ENCODE measurements around the gene POMP. TPM values are rescaled to one million over a fixed set of nuclear protein-coding genes. Genes with fewer than 3 reads are reported as not detected.

The POMP gene
- polyA plus RNA-seq, 1 of the 3 experiments (the other 2 are of a cell fraction), result 37.1 TPM

GRCh38 chr13:28611654-28612131, 47.2 kb upstream of the POMP start:
- no peaks in the 10 kb centered on the region for H3K27me3 ChIP-seq (ENCODE audit: insufficient read depth)
- no peak overlapping the region for H3K4me2 ChIP-seq
- ChIA-PET CTCF (no interaction called here), POLR2A (no interaction called here)
- no peak overlapping the region for H3K4me3 ChIP-seq (ENCODE audit: low read depth in 2 of 2, low read length in 1 of 2)
- DNase-seq, result no peak
- no peaks in the 10 kb centered on the region for H3K9me2 ChIP-seq
- no peak overlapping the region for H3K27ac ChIP-seq (ENCODE audit: low read depth in 2 of 2, low read length in 1 of 2)
- no peak overlapping the region for H3K9ac ChIP-seq
- H3K79me2 ChIP-seq (ENCODE audit: insufficient read depth), result no peaks in the 10 kb centered on the region
- WGBS (ENCODE audit: low lambda C conversion rate), result 71% methylated on average over 7 of the region's 7 CpGs
- no peaks in the 10 kb centered on the region for H4K20me1 ChIP-seq (ENCODE audit: insufficient read depth)
- H3K4me1 ChIP-seq (ENCODE audit: control insufficient read depth in 1 of 2, insufficient read depth in 2 of 2, low read depth in 1 of 2, low read length in 1 of 2), result peaks cover 0 to 5% of the 10 kb centered on the region in 2 experiments; a peak in 1 of 4 replicates
- TF ChIP-seq TEAD4 (IDR thresholded peaks at IDR 0.05; ENCODE audit: borderline replicate concordance, insufficient read depth) (no peak), CHD2 (IDR thresholded peaks at IDR 0.05; ENCODE audit: low read length, partially characterized antibody) (no peak), RAD21 (IDR thresholded peaks at IDR 0.05; ENCODE audit: low read length) (no peak), NFIC (IDR thresholded peaks at IDR 0.05; ENCODE audit: borderline replicate concordance) (no peak), RXRA (IDR thresholded peaks at IDR 0.05; ENCODE audit: borderline replicate concordance, low read depth) (no peak), GATA2 (CRISPR knock-in tag; IDR thresholded peaks at IDR 0.05) (no peak), ELF1 (IDR thresholded peaks at IDR 0.05) (no peak), REST (IDR thresholded peaks at IDR 0.05; ENCODE audit: low read depth, low read length) (no peak), USF2 (IDR thresholded peaks at IDR 0.05; ENCODE audit: borderline replicate concordance, low read depth, low read length) (no peak), CTCF (IDR thresholded peaks at IDR 0.05) (no peak), MAX (IDR thresholded peaks at IDR 0.05; ENCODE audit: low read depth) (no peak)
- H2AFZ ChIP-seq (ENCODE audit: low read depth), result peak overlapping the region; percentile 46; the same call in 1 of the 2 replicates
- H3K9me3 ChIP-seq, result no peaks in the 10 kb centered on the region
- H3K36me3 ChIP-seq (replicated peaks in 1 of 2; ENCODE audit: control insufficient read depth in 1 of 2, insufficient read depth in 2 of 2, low read length in 1 of 2), result no peaks in the 10 kb centered on the region
- H3F3A ChIP-seq (replicated peaks; ENCODE audit: insufficient read depth), result no peaks in the 10 kb centered on the region

Measured in SK-N-SH (cell line).